Mononuclear cell (primary cell): ENCODE results near the gene NR4A1. TPM values are rescaled to one million over a fixed set of nuclear protein-coding genes. Genes with fewer than 3 reads are reported as not detected.
"Not testable (repeated sequence)": the region's sequence is repeated elsewhere in the genome, so short reads cannot be mapped to it uniquely, and the experiment has no call there.

Source experiments
- H3K27me3 ChIP-seq: 2 replicates; pipeline ENCODE4 v1.6.0; 2011; ENCODE audit warnings: low read length, control low read depth; ENCODE audit not compliant: insufficient read depth
- H3K4me1 ChIP-seq: 2 replicates; pipeline ENCODE4 v1.5.1; 2011; ENCODE audit warnings: mild to moderate bottlenecking, low read length, control low read depth; ENCODE audit not compliant: insufficient read depth
- H3K4me3 ChIP-seq: 2 replicates; pipeline ENCODE4 v1.5.1; 2011; ENCODE audit warnings: mild to moderate bottlenecking, low read length, moderate library complexity
- H3K9me3 ChIP-seq: 2 replicates; pipeline ENCODE4 v1.5.1; 2011; ENCODE audit warnings: low read depth, mild to moderate bottlenecking, control low read depth, low read length
- total RNA-seq: library from RNA; depleted of rRNA; stranded (reverse); fragments of >200 nt; gene quantifications from one replicate; pipeline ENCODE4 v1.2.3, GENCODE V29; 2012

NR4A1 gene
- total RNA-seq, 1 donor: 126 TPM

GRCh38 chr12:52084491-52085231, 33.4 kb downstream of the NR4A1 start:
- no peak overlapping the region for H3K4me3 ChIP-seq
- H3K4me1 ChIP-seq: peaks cover 21% of the 10 kb centered on the region
- H3K9me3 ChIP-seq: no peaks in the 10 kb centered on the region
- no peaks in the 10 kb centered on the region for H3K27me3 ChIP-seq

DNA sequence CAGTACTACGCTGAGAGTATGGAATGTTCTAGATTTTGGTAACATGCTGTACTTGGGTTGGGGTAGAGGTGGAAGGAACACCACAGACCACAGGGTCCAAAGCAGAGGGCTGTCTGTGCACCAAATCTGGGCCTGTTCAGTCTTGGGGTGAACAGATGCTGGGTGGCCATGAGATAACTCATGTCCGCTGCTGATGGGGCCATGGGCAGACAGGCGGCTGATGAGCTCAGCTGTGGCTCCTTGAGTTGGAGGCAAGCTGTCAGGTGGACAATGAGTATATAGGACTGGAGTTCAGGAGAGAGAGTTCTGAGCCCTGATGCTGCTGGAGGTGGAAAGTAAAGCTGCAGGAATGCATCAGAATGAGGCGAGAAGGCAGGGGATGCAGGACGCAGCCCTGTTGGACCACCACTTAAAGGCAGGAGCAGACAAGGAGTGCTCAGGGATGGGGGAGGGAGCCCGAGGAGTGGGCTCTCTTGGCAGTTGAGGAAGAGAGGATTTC, 34.5 kb downstream of the NR4A1 start:
- no peak overlapping the region for H3K4me3 ChIP-seq
- H3K27me3 ChIP-seq: no peaks in the 10 kb centered on the region
- H3K9me3 ChIP-seq: no peaks in the 10 kb centered on the region
- H3K4me1 ChIP-seq: peaks cover 20% of the 10 kb centered on the region

DNA sequence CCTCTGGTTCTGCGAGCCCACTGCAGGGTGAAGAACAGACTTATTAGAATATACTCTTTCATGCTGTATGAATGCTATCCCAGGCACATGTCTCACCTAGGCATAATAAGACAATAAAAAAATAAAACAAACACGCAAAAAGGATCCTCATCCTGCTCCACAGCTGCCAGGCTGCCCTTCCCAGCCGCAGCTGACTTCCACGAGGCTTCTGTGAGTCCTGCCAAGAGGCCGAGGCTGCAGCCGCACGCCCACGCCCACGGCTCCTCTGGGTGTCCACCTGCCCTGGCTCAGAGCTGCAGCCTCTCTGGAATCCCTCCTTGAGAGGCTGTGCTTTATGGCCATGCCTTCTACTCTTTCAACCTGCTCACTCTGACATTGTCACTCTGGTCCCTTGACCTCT, 35.1 kb downstream of the NR4A1 start:
- Histone ChIP-seq H3K4me3 (no peak overlapping the region), H3K27me3 (peaks cover under 1% of the 10 kb centered on the region), H3K9me3 (no peaks in the 10 kb centered on the region), H3K4me1 (peaks cover 14% of the 10 kb centered on the region)

DNA sequence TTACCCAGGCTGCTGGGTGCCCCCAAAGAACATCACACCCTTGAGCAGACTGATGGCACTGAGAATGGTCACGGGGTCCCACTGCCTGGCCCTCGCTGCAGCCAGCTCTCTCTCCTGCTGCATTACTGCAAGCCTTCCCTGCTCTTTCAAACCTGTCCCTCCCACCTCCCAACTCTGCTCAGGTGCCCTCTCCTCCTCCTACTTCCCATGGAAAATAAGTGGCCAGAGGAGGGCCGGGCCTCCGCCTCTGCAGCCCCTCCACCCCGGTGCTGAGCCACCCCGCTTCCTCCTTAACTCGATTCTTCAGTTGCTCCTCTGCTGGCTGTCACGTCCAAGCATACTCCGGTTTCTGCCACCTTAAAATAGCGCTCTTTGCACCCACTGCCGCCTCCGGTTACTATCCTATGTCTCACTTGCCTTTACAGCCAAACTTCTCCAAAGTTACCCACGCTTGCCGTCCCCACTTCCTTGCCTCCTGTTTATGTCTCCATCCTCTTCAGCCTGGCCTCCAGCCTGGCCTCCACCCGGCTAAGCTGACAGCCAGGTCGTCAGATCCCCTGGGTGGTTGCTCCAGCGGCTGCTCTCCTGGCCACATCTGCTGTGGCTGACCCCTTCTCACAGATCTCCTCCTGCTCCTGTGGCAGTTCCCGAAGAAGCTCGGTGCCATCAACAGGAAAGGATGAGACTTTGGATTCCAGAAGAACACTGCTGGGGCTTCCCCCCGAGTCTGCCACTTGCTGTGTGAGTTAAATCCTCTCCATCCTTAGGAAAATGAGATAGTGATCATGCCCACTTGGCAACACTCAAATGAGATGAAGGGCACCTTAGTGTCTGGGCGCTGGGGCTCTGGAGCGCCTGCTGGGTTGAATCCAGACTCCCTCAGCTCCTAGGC, 35.9 kb downstream of the NR4A1 start:
- Histone ChIP-seq H3K4me3 (no peak overlapping the region), H3K9me3 (no peaks in the 10 kb centered on the region), H3K4me1 (peaks cover 6% of the 10 kb centered on the region), H3K27me3 (peaks cover 4% of the 10 kb centered on the region)

- H3K4me3 ChIP-seq: no peak overlapping the region
- no peaks in the 10 kb centered on the region for H3K9me3 ChIP-seq
- H3K4me1 ChIP-seq: peaks cover 3% of the 10 kb centered on the region
- H3K27me3 ChIP-seq: peaks cover 4% of the 10 kb centered on the region
Measured at GRCh38 chr12:52087961-52088820, 36.9 kb downstream of the NR4A1 start.

DNA sequence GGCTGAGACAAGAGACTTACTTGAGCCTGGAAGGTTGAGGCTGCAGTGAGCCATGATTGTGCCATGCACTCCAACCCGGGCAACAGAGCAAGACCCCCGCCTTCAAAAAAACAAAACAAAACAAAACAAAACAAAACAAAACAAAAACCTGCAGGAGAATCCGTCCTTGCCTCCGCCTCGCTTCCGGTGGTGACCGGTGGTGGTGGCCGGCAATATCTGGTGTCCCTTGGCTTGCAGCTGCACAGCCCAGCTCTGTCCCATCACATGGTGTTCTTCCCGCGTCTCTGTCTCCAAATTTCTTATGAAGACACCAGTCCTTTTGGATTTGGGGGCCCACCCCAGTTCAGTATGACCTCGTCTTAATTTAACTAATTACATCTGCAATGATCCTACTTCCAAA, 38.2 kb downstream of the NR4A1 start:
- Histone ChIP-seq H3K4me3 (no peak overlapping the region), H3K4me1 (no peaks in the 10 kb centered on the region), H3K9me3 (no peaks in the 10 kb centered on the region), H3K27me3 (peaks cover 4% of the 10 kb centered on the region)

GRCh38 chr12:52090291-52090690, 39.0 kb downstream of the NR4A1 start:
- no peak overlapping the region for H3K4me3 ChIP-seq
- no peaks in the 10 kb centered on the region for H3K9me3 ChIP-seq
- H3K4me1 ChIP-seq: no peaks in the 10 kb centered on the region
- peaks cover 4% of the 10 kb centered on the region for H3K27me3 ChIP-seq

DNA sequence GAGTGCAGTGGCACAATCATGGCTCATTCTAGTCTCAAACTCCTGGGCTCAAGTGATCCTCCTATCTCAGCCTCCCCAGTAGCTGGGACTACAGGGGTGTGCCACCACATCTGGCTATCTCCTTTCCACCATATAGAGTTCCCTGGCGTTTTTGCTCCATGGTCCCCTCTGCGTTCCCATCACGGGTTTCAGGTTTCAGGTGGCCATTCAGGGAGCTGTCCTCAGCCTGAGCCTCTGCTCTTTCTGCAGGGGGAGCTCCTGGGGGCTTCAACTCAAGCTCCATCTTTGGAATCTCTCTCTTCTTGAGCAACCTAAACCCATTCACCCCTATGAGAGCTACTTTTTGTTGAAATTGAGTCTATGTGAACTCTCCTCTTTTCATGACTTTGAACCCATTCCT, 39.8 kb downstream of the NR4A1 start:
- Histone ChIP-seq H3K4me3 (no peak overlapping the region), H3K9me3 (no peaks in the 10 kb centered on the region), H3K27me3 (peaks cover 4% of the 10 kb centered on the region), H3K4me1 (no peaks in the 10 kb centered on the region)

- Histone ChIP-seq H3K27me3 (peaks cover 4% of the 10 kb centered on the region), H3K4me3 (no peak overlapping the region)
Measured at GRCh38 chr12:52091869-52092268, 40.6 kb downstream of the NR4A1 start.

DNA sequence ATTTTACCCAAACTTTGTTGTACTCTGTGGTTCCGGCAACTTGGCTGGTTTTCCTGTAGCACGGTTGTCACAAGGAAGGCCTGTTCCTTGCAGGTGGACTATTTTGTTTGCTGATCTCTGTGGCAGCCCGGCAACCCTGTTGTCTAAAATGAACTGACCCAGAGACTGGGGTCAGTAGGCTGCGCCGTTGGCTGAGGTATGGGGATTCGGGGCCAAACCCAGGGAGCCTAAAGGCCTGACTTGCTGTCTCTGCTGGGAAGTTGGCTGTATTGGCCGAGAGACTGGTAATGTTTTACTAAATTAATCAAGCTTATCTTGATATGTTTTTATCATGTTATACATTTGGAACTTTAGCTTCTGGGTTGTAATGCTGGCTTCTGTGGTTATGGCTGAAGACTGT, 42.1 kb downstream of the NR4A1 start:
- Histone ChIP-seq H3K4me1 (no peaks in the 10 kb centered on the region), H3K4me3 (no peak overlapping the region), H3K9me3 (no peaks in the 10 kb centered on the region), H3K27me3 (peaks cover 4% of the 10 kb centered on the region)

More at GRCh38 chr12:52091869-52092268, 40.6 kb downstream of the NR4A1 start:
- no peaks in the 10 kb centered on the region for H3K9me3 ChIP-seq
- no peaks in the 10 kb centered on the region for H3K4me1 ChIP-seq

DNA sequence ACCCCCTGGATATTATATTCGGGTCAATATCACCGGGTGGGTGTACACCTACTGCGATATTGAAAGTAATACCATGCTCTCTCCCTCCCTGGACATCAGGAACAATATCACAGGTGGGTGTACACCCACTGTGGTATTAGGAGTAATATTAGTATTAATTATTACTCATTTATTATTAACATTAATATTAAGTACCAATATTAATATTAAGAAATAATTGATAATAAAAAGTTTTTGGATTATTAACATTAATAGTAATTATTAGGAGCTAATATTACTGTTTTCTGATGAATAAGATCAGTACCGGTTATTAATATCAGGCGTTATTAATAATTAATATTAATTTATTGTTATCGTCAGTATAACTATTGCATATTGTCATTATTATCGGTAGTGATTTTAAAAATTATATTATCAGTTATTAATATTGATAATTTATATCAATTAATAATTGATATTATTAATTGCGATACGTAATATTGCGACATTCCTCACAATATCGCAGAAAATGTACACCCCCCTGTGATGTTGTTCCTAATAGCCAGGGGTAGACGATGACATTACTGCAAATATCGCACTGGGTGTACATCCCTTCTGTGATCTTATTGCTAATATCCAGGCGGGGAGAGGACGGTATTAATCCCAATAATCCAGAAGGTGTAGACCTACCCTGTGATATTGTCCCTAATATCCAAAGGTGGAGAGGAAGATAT, 45.2 kb downstream of the NR4A1 start:
- Histone ChIP-seq H3K4me1 (no peaks in the 10 kb centered on the region), H3K27me3 (peaks cover 3% of the 10 kb centered on the region), H3K9me3 (no peaks in the 10 kb centered on the region), H3K4me3 (no peak overlapping the region)

DNA sequence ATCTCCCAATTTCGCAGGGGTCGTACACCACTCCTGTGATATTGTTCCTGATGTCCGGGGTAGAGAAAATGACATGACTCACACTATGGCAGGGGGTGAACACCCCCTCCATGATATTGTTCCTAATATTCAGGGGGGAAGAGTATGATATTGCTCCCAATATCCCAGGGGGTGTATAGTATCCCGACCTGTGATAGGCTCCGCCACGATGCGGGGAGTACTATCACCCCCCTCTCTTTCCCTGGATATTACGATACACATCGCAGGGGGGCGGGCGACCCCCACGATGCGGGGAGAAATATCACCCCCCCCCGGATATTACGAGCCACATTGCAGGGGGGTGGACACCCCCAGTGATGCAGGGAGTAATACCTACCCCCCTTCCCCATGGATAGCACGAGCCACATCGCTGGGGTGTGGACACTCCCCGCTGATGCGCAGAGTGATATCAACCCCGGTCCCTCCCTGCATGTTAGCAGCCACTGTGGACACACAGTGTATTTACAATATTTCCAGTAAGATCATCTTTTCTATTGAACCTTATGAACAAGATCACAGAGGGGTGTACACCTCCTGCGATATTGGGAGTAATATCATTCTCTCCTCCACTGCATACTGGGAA, 45.9 kb downstream of the NR4A1 start:
- no peak overlapping the region for H3K4me3 ChIP-seq
- no peaks in the 10 kb centered on the region for H3K27me3 ChIP-seq
- no peaks in the 10 kb centered on the region for H3K4me1 ChIP-seq
- H3K9me3 ChIP-seq: no peaks in the 10 kb centered on the region

DNA sequence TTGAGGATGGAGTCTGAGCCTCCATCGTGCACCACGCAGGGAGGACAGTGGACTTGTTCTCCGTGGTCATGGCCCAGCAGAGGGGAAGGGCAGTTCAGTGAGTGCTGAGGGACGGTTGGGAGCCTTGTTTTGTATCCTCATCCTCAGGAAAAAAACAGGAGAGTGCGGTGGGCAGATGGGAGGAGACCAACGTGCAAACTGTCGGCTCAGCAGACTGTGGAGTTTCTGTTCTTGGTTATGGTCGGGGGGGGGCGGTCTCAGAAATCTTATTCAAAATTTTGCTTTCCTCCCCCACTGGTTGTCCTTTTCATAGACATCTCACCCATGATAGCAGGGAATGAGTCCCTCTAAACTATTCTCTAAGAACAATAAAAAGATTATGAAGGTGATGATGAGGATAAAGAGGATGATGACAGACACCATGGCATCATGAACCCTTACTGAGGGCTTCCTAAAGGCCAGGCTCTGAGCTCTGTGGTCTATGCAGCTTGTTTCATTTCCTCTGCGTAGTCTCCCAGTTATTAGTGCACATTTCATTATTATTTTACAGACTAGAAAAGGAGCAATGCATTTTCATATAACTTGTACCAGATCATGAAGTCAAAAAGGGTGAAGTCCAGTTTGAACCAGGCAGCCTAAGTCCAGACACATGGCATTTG, 53.3 kb downstream of the NR4A1 start:
- H3K27me3 ChIP-seq, H3K4me1 ChIP-seq, H3K9me3 ChIP-seq, H3K4me3 ChIP-seq: not testable (repeated sequence)
